Measurements from ENCODE around the gene MRPS34.
A peak's percentile ranks its signal among the peaks of the same experiment; 100 is the strongest.

The MRPS34 gene

DNA sequence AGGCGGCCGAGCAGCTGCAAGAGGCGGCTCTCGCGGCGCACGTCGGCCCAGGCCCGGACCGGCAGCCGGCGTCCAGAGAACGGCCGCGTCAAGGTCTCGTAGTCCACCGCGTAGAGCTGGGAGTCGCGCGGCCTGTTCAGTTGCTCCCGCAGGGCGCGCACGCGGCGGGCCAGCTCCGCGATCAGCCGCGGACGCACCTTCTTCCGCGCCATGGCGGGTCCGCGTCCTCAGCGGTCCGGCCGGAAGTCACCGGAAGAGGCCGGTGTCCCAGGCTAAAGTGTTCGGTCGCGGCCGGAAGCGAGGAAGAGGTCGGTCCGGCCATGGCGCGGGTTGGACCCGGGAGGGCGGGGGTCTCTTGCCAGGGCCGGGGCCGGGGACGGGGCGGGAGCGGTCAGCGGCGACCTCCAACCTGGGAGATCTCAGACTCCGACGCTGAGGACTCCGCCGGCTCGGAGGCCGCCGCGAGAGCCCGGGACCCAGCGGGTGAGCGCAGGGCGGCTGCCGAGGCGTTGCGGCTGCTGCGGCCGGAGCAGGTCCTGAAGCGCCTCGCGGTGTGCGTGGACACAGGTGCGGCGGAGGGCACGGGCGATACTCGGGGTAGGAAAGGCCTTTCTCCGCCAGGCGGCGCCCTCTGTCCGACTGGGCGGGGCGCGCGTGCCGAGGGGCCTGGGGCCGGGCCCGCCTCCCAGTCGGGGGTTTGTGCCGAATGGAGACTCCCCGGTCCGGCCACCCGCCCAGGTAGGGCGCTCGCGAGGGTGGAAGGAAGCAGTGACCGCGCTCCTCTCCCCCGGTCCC is at the start of gene MRPS34:
Gene MRPS34, minus strand, starts transcription at position 227 of the 795 bp plus-strand sequence. Its CDS starts 15 bp downstream, at position 212.
- peak; percentile 85 for DNase-seq

DNA sequence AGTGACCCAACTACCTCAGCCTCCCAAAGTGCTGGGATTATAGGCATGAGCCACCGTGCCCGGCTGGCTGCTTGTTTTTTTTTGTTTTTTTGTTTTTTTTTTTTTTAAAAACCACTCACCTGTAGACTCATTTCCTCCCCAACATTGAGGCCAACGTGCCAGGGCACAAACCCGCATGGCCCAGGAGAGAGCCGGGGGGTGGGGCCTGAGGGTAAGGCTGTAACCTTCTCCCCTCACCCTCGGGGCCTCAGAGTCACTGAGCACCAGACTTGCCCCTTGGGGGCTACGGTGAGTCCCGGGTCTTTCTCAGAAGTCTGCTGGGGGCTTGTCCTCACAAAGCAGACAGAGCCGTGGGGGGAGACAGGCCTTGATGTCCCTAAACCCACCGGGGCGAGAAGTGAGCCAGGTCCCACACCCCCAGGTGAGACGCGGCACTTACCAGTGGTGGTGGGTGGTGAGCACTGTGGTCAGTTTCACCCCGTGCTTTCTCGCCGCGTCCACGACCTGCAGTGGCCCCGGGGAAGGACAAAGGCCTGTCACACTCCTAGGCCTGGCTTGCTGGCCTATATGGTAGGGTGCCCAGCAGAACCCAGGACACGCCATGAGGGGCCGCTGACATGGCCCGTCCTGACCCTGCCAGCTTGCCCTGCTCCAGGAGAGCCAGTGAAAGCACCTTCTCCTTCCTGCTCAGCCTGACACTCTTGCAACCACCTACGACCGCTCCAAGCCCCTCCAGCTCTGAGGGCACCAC is 49.1 kb upstream of the MRPS34 start:
- DNase-seq = no peak

DNA sequence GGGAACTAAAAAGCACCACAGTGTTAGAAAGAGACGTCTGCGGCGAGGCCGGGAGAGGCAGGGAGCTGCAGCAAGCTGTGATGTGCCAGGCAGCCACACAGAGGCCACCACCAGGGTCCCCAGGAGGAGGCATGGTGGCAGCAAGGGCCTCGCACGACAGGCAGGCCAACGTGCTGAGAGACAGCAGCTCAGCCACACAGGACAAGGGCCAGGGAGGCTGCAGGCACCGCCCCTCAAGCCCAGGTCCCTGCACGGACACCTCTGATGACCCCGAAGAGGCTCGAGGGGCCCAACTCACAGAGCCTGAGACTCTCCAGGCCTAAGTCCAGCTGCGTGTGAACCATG is 48.0 kb upstream of the MRPS34 start:
- DNase-seq = no peak

DNA sequence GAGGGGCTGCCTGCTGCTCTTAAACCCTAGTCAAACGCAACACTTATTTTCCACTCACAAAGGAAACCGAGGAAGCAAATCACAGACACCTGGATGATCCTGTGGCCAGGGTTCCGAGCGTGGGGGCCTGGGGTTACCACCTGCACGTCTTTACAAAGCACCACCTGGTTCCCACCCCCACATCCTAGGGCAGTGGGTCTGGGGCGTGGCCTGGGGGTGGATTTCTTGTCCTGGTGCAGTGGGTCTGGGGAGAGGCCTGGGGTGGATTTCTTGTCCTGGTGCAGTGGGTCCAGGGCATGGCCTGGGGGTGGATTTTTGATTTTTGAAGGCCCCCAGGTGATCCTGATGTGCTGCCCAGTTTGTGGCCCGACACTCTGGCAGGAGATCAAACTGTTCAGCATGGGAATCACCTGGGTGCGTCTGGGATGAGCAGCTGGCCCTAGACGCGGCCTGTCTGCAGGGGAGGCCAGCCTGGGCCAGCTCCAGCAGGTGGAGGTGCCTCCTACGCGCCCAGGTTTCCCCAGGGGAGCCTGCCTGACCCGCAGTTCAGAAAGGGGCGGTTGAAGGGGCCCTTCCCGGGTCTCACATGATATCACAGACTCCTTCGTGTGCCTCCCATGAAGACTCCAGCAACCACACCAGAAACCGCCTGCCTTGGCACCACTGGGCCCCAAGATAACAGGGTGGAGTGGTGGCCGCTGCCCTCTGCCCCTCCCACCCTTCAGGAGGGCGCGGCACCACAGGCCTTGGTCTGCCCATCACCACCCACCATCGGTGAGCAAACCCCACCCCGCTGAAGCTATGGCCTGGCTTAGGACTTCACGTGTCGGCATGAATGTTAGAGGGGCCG is 47.4 kb upstream of the MRPS34 start:
- peak; percentile 98 for DNase-seq

DNA sequence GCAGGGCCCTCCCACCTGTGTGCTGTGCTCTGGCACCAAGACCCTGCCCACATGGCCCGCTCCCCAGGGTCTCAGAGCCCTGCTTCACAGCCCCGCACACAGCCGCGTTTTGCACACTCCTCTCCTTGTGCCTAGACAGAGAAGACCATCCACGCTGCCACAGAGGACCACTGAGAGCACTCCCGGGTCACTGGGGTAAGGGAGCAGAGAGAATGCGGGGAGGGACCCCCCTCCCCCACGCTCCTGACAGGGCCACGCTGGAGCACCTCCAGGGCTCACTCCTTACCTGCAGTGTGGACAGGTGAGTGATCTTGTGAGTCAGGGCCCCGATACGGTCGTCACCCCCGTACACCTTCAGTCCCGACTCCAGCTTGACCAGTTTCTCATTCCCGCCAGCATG is 46.7 kb upstream of the MRPS34 start:
- no peak for DNase-seq

DNA sequence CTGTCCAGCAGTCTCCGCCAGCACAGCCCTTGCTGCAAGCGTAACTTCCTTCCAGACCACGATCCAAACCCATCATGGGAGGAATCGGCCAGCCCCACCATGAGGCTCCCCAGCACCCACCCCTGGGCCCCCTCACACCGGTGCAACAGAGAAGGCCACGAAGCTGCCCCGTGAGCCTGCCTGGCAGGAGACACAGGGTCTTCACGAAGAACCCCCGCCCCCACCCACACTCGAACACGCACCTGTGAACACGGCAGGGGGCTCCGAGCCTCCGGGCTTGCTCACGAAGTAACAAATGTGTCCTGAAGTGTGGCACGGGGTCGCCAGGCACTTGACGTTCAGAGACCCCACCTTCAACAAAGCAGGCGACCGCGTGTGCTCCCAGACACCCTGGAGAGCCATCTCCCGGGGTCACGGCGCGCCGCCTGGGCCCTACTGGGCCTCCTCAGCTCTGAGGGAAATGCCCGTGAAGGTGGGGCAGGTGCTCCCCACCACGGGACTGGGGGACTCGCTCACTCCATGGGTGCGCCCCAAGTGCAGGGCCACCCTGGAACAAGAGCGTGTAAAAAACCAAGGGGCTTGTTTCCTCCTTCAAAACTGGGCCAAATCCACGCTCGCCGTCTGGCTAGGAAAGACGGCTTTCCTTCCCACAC is 46.1 kb upstream of the MRPS34 start:
- DNase-seq = no peak

DNA sequence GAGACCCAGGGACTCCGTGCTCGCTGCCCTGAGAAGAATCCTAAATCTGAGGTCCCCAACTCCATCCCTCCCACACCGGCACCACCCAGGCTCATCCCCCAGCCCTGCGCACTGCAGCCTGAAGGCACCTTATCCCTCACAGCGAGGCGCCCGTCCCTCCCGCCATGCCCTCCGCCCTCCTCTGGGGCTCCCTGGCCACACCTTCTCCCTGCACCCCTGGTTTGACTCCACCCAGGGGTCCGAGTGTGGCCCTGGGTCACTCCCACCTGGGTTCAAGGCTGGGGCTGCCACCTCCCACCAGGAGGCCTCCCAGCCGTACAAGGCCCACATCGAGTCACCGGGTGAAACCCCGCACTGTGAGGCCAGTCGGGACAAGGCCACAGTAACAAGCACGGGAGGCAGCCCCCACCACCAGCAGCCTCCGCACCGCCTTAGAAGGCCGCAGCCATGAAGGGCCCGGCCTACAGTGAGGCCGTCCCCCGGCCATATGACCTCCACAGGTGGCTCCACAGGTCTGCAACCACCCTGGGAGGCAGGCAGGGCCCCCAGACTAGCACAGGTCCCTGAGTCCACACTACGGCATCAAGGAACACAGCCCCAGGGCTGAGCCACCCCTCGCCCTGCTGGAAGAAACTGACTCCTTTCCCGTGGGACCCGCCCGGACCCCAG is 45.4 kb upstream of the MRPS34 start:
- no peak for DNase-seq

DNA sequence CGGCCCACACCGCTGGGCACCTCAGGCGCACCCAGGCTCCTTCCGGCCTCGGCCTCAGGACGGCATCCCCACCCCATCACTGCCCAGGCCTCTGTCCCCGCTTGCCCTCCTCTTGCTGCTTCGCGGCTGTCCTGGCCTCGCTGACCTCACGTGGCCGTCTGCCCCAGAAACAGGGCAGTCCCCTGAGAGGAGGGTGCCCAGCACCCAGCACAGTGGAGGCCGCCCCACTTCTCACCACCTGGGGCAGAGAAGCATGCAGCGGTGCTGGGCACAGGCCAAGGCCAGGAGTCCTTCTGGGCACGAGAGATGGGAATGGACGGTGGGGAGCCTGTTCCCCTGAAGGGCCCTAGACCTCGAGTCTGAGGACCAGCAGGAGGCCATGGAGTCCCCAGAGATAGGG is 44.8 kb upstream of the MRPS34 start:
- no peak for DNase-seq

DNA sequence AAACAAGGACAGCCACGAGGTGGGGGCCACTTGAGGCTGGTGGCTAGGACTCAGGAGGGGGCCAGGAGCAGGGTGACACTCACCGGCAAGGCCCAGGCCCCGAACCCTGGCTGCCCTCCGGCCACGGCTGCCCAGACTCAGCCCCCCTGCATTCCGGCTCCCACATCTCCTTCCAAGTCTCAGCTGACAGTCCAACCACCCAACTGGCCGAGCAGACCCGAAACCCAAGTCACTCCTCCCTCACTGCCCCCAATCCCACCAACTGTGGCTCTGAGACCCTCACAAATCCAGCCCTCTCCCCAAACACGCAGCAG is 44.3 kb upstream of the MRPS34 start:
- DNase-seq = no peak

DNA sequence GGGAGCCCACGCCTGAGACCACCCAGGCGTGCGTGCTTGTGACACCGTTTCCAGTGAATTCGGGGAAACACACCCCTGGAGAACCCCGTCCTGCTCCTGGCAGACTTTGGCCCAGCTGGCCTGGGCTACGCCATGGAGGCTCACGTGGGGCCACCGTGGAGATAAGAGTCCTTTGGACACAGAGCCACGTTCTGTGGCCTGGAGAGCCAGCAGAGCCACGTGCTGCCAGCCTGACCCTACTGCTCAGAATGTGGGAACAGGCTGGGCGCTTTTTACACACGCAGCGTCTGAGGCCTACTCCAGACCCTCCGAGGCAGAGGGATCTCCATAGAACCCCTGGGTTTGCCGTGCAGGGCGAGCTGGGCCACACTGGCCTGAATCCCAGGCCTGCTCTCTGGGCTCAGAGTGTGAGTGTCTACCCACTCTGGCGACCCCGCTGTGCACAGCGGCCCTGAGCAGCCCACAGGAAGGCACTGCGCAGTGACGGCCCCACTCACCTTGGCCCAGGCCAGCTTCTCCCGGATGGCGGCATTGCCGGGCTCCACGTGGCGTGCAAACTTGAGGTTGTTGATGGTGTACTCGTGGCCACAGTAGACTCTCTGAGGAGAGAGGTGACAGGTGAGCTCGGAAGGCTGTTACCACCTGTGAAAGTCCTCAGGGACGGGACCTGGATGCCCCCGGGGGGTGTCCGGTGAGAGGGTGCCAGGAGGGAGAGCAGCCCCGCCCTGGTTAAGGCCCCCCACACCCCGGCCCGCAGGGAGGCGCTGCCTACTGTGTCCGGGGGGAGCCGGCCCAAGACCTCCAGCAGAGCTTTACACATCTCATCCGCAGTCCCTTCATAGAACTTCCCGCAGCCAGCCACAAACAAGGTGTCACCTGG is 43.7 kb upstream of the MRPS34 start:
- no peak for DNase-seq

DNA sequence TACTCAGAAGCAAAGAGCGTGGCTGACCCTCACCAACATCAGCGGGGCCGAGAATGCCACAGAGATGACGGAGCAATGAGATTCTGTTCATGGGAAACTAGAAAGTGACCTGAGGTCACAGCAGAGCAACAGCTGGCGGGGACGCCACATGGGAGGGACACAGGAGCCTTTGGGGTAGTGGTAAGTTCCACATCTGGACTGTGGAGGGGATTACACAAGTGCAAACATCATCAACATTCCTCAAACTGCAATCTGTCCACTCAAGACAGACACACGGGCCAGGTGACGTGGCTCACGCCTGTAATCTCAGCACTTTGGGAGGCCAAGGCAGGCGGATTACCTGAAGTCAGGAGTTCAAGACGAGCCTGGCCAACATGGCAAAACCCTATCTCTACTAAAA is 42.5 kb upstream of the MRPS34 start:
- DNase-seq = no peak

DNA sequence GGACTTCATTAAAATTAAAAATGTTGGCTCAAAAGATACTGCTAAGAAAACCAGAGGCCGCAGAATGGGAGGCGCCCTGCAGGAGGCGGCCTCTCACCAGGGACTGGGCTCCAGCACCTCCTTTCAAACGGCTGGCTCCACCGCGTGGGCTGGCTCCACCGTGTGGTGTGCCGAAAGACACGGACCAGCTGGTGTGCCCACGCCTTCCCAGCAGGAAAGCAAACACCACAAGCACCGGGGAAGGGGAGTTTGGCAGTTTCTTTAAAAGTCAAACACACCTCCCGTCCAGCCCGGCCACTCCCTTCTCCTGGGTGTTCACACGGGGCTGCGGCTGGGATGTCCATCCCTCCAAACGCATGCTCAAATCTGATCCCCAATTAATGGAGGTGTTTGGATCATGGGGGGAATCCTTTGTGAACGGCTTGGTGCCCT is 39.8 kb upstream of the MRPS34 start:
- peak; percentile 86 for DNase-seq

DNA sequence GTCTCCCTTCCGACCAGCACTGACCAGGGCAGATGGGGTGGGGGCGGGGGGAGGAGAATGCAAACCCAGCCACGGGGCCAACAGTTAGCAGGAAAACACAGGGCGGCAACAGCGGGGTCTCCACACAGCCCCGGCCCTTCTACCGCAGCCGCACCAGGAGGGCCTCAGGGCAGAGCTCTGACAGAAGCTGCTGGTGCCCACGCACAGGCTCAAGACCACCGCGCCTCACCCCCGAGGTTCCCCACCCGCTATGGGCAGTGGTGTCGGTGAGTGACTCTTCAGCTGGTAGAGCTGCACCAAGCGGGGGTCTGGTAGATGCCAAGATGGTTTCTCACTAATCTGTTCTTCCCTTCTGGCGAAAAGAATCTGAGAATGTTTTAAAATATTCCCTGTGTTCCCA is 37.6 kb upstream of the MRPS34 start:
- DNase-seq = no peak

DNA sequence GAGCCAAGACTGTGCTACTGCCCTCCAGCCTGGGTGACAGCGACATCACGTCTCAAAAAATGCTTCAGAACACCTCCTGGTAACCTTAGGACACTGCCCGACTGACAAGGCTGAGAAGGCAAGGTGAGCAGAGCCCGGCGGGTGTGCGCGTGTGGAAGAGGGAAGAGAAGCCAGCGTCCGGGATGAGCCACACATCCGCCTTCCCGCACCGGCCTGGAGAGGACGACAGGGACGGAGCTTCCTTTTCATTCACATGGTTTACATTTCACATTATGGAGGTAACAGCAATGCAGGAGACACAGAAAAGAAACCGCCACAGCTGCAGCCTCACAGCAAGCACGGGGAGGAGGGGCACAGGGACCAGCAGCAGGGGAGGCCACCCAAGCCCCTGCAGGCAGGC is 37.2 kb upstream of the MRPS34 start:
- DNase-seq = no peak

DNA sequence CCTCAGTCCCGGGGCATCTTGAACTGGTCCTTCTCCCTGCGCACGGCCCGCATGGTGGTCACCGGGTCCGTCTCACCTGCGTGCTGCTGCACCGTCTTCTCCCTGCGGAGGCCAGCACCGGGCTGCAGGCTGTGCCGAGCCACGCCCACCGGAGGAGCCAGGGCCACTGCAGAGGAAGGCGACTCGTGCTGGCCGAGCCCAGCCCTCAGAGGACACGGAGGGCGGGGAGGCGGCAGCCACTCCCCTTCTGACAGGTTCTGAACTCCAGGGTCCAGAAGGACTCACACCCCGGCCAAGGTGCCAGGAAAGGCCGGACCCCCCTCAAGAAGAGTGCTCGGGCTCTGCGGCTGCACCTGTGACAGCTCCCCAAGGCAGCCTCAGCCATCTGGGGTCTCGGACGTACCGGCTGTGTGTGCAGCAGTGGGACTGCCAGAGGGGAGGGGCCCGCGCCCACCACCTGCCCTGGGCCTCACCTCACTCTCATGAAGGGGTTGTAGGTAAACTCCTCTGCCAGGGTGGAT is 36.4 kb upstream of the MRPS34 start:
- DNase-seq = no peak

DNA sequence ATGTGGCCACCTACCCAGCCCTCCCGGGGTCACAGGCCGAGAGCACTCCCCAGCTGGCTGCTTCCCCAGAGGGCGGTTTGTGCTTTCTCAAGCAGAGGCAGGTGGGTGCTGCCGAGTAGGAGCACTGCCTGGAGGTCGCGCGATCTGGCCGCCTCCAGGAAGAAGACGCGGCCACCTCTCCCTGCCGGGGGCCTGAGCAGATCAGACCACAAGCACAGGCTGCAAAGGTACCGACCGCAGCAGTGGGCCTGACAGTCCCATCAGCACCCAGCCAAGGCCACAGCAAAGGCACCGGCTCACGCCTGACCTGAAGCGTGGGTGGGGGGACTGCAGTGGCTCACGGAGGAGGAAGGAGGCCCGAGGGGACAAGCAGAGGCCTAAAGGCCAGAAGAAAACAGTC is 35.8 kb upstream of the MRPS34 start:
- no peak for DNase-seq

DNA sequence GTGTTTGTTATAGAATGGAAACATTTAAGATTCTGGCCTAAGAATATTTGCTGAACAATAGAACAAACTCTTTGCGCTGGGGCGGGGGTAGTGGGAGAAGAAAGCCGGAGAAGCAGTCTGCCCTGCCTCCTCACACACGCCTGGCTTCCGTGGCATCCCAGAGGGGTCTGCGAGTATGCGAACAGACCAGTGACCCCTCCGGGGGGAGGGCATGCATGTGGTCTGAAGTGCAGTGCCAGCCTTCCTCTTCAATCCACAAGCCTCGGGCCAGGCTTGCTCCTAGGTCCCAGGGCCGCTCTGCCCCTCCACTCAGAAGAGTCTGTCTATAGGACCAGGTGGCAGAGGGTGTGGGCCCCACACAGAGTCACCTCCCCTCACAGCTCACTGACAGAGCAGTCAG is 34.7 kb upstream of the MRPS34 start:
- no peak for DNase-seq

DNA sequence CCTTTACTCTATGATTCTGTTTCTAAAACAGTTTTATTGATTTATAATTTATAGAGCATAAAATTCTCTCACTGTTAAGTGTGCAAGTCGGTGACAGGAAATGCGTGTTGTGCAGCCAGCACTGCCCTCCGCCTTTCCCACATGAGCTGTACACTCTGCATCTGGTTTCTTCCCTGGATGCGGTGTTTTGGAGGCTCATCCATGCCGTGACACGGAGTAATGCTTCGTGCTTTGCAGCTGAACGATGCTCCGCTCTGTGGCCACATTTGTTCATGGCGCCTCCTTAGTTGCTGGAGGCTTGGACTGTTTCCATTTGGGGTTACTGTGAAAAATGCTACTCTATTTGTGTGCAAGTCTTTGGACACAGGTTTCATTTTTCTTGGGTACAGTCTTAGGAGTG is 27.8 kb upstream of the MRPS34 start:
- no peak for DNase-seq

DNA sequence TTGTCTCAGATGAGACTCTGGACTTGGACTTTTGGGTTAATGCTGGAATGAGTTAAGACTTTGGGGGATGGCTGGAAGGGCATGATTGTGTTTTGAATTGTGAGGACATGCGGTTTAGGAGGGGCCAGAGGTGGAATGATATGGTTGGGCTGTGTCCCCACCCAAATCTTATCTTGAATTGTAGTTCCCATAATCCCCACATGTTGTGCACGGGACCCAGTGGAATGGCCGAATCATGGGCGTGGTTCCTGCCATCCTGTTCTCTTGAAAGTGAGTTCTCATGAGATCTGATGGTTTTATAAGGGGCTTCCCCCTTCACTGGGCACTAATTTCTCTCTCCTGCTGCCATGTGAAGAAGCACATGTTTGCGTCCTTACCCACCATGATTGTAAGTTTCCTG is 26.3 kb upstream of the MRPS34 start:
- peak; percentile 69 for DNase-seq

DNA sequence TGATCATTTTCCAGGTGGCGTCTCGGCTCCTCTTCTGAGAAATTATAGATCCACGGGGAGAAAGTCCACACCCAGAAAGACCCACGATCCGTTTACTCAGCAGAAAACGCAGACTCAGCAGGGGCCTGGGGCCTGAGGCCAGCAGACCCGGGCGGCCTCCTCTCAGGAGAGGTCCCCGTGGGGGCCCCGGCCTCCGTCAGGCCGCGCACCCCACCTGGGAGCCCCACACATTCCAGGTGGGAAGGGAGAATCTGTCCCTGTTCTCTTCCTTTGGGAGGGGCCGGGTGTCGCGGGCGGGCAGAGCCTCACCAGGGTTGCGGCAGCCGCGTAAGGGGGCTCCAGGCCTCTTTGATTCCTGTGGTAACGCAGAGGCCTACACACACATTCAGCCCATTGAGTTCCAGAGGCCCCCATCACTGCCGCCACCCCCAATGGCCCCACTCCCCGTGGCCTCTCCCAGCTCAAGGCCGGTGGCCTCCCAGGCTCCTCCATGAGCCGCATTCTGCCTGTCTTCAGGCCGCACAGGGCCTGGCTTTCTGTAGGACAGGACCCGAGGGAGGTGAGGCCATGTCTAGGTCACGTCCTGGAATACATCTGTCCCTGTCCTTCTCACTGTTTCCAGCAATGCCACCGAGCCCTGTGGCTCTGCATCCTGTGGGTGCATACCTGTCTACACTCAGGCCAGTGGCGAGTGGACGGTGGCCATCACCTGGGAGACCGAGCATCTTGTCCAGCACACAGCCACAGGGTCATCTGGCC is 22.2 kb upstream of the MRPS34 start:
- DNase-seq = no peak

Measured in hematopoietic multipotent progenitor cell treated with erythropoietin and hydrocortisone succinate and interleukin-3 and kit ligand, for 8 days (in vitro differentiated cells).